GM23248 (cell line): ENCODE data around the gene HHEX.
"Not testable (repeated sequence)": the region's sequence is repeated elsewhere in the genome, so short reads cannot be mapped to it uniquely, and the experiment has no call there.

Experiments
- EZH2 ChIP-seq: fragments of 200-600 bp; sonication (generic); IDR thresholded peaks from 2 replicates; pipeline ENCODE4 v1.6.1; 2018; ENCODE audit warnings: antibody characterized with exemption, mild to moderate bottlenecking; ENCODE audit not compliant: insufficient read depth, poor library complexity, severe bottlenecking
- EZH2phosphoT487 ChIP-seq: fragments of 200-600 bp; sonication (generic); IDR thresholded peaks from 2 replicates; pipeline ENCODE4 v1.6.1; 2018; ENCODE audit warnings: antibody characterized with exemption, moderate library complexity, mild to moderate bottlenecking, low read depth; ENCODE audit not compliant: insufficient read depth

DNA sequence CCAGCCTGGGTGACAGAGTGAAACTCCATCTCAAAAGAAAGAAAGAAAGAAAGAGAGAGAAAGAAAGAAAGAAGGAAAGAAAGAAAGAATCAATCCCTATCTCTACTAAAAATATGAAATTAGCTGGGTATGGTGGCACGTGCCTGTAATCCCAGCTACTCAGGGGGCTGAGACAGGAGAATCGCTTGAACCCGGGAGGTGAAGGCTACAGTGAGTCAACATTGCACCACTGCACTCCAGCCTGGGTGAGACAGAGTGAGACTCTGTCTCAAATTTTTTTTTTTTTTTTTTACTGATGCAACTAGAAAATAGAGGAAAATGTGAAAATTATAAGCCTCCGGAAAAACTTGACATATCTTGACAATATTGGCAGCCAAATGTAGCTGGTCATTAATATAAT, 52.0 kb downstream of the HHEX start:
- TF ChIP-seq EZH2, EZH2phosphoT487: not testable (repeated sequence)
